KMS-11 (cell line): Measurements from ENCODE around the gene SCN4A.

Source experiments
- H2AFZ ChIP-seq: fragments of 200-600 bp; sonication (generic); 2 replicates; pipeline ENCODE4 v1.6.1; 2016; ENCODE audit warnings: antibody characterized with exemption, mixed run types, low read depth
- H3K27ac ChIP-seq: fragments of 200-600 bp; sonication (generic); 2 replicates; pipeline ENCODE4 v1.6.1; 2016; ENCODE audit warnings: mild to moderate bottlenecking, mixed run types
- H3K27me3 ChIP-seq: fragments of 200-600 bp; sonication (generic); 2 replicates; pipeline ENCODE4 v1.6.1; 2017; ENCODE audit warnings: mild to moderate bottlenecking, low read depth, mixed run types, moderate library complexity; ENCODE audit not compliant: insufficient read depth
- H3K36me3 ChIP-seq: fragments of 200-600 bp; sonication (generic); 2 replicates; pipeline ENCODE4 v1.6.1; 2017; ENCODE audit warnings: mild to moderate bottlenecking, mixed run types; ENCODE audit not compliant: insufficient read depth
- H3K4me1 ChIP-seq: fragments of 200-600 bp; sonication (generic); 2 replicates; pipeline ENCODE4 v1.6.1; 2016; ENCODE audit warnings: mild to moderate bottlenecking, low read depth, mixed run types; ENCODE audit not compliant: poor library complexity, severe bottlenecking
- H3K4me2 ChIP-seq: fragments of 200-600 bp; sonication (generic); 2 replicates; pipeline ENCODE4 v1.7.0; 2016; ENCODE audit warnings: mild to moderate bottlenecking, mixed run types
- H3K4me3 ChIP-seq: fragments of 200-600 bp; sonication (generic); IDR thresholded peaks from 2 replicates; pipeline ENCODE4 v1.6.1; 2017; ENCODE audit warnings: low read depth, low read length, mixed read lengths; ENCODE audit not compliant: insufficient read depth
- H3K79me2 ChIP-seq: fragments of 200-600 bp; sonication (generic); 2 replicates; pipeline ENCODE4 v1.6.1; 2016; ENCODE audit warnings: low read depth, mixed run types; ENCODE audit not compliant: insufficient read depth
- H3K9ac ChIP-seq: fragments of 200-600 bp; sonication (generic); 2 replicates; pipeline ENCODE4 v1.6.1; 2016; ENCODE audit warnings: mild to moderate bottlenecking, mixed run types
- H4K20me1 ChIP-seq: fragments of 200-600 bp; sonication (generic); 2 replicates; pipeline ENCODE4 v1.6.1; 2016; ENCODE audit warnings: mild to moderate bottlenecking, mixed run types; ENCODE audit not compliant: insufficient read depth
- CTCF ChIP-seq: fragments of 200-600 bp; sonication (generic); conservative IDR thresholded peaks from 2 replicates; pipeline ENCODE4 v1.6.1; 2017; ENCODE audit warnings: low read depth, mild to moderate bottlenecking, antibody characterized with exemption, low read length, moderate library complexity, mixed read lengths

SCN4A gene

GRCh38 chr17:64005734-64006167 lies 33.0 kb upstream of the SCN4A start:
- no peak overlapping the region for H3K4me2 ChIP-seq
- no peak overlapping the region for H3K27ac ChIP-seq
- no peak overlapping the region for H2AFZ ChIP-seq
- H3K36me3 ChIP-seq: no peaks in the 10 kb centered on the region
- peaks cover 7% of the 10 kb centered on the region for H3K4me1 ChIP-seq
- H3K79me2 ChIP-seq: no peaks in the 10 kb centered on the region
- no peak for TF ChIP-seq CTCF
- no peaks in the 10 kb centered on the region for H3K27me3 ChIP-seq
- no peak overlapping the region for H3K4me3 ChIP-seq
- no peaks in the 10 kb centered on the region for H4K20me1 ChIP-seq
- no peak overlapping the region for H3K9ac ChIP-seq

GRCh38 chr17:64004903-64005733 lies 32.4 kb upstream of the SCN4A start:
- Histone ChIP-seq H3K79me2 (no peaks in the 10 kb centered on the region), H4K20me1 (no peaks in the 10 kb centered on the region), H3K9ac (no peak overlapping the region), H2AFZ (no peak overlapping the region), H3K4me1 (peaks cover 7% of the 10 kb centered on the region), H3K36me3 (no peaks in the 10 kb centered on the region), H3K4me2 (no peak overlapping the region), H3K4me3 (no peak overlapping the region), H3K27me3 (no peaks in the 10 kb centered on the region), H3K27ac (no peak overlapping the region)
- TF ChIP-seq CTCF: no peak

- Histone ChIP-seq H3K36me3 (no peaks in the 10 kb centered on the region), H3K9ac (no peak overlapping the region), H3K27ac (no peak overlapping the region), H3K4me3 (no peak overlapping the region), H4K20me1 (no peaks in the 10 kb centered on the region), H2AFZ (no peak overlapping the region), H3K4me1 (peaks cover 8% of the 10 kb centered on the region), H3K4me2 (no peak overlapping the region), H3K27me3 (no peaks in the 10 kb centered on the region), H3K79me2 (no peaks in the 10 kb centered on the region)
- no peak for TF ChIP-seq CTCF
Observed at GRCh38 chr17:64004218-64004770, 31.6 kb upstream of the SCN4A start.

- Histone ChIP-seq H2AFZ (no peak overlapping the region), H3K79me2 (no peaks in the 10 kb centered on the region), H3K4me1 (peaks cover 13% of the 10 kb centered on the region), H3K4me3 (no peak overlapping the region), H3K27me3 (no peaks in the 10 kb centered on the region), H3K9ac (no peak overlapping the region), H3K4me2 (no peak overlapping the region), H4K20me1 (no peaks in the 10 kb centered on the region), H3K36me3 (no peaks in the 10 kb centered on the region), H3K27ac (no peak overlapping the region)
- TF ChIP-seq CTCF: no peak
Observed at GRCh38 chr17:64003526-64004121, 30.9 kb upstream of the SCN4A start.
